Ascending aorta (tissue), 2 donors: Measurements from ENCODE around the gene NPIPA7. TPM values are rescaled to one million over a fixed set of nuclear protein-coding genes. Genes with fewer than 3 reads are reported as not detected.
"Not testable (repeated sequence)": the region's sequence is repeated elsewhere in the genome, so short reads cannot be mapped to it uniquely, and the experiment has no call there.

Experiments
- DNase-seq, 2 donors: peaks; one replicate each; pipeline ENCODE4 v3.0.0-alpha.2; 2019; ENCODE audit warnings: low spot score in 2 of 2
- H3K27ac ChIP-seq, 2 donors: fragments of 200-600 bp; sonication (generic); one replicate each; pipeline ENCODE4 v1.5.1; 2016 to 2017; ENCODE audit warnings: mild to moderate bottlenecking in 1 of 2
- H3K27me3 ChIP-seq: fragments of 200-600 bp; sonication (generic); one replicate; pipeline ENCODE4 v1.5.1; 2017
- H3K36me3 ChIP-seq, 2 donors: fragments of 200-600 bp; sonication (generic); one replicate each; pipeline ENCODE4 v1.5.1; 2016
- H3K4me1 ChIP-seq, 2 donors: fragments of 200-600 bp; sonication (generic); one replicate each; pipeline ENCODE4 v1.5.1; 2016 to 2017; ENCODE audit warnings: mild to moderate bottlenecking in 1 of 2
- H3K4me3 ChIP-seq, 2 donors: fragments of 200-600 bp; sonication (generic); one replicate each; pipeline ENCODE4 v1.5.1; 2016 to 2017; ENCODE audit warnings: mild to moderate bottlenecking in 1 of 2
- H3K9me3 ChIP-seq, 2 donors: fragments of 200-600 bp; sonication (generic); one replicate each; pipeline ENCODE4 v1.5.1; 2016
- intact Hi-C: fragments of 100-400 bp; cut with DNase I; formaldehyde crosslinking; loops from one replicate; pipeline ENCODE4 v1.15.1; 2023
- total RNA-seq: library from RNA; depleted of rRNA; stranded (reverse); fragments of >200 nt; gene quantifications from one replicate; pipeline ENCODE4 v1.1.0, GENCODE V29; 2016

The NPIPA7 gene
- total RNA-seq, 1 donor from 2014 or later: not detected

GRCh38 chr16:16399685-16400084 lies 20.7 kb downstream of the NPIPA7 start:
- H3K27me3 ChIP-seq, H3K9me3 ChIP-seq, H3K36me3 ChIP-seq, H3K4me3 ChIP-seq, intact Hi-C loops, DNase-seq, H3K4me1 ChIP-seq, H3K27ac ChIP-seq: not testable (repeated sequence)

DNA sequence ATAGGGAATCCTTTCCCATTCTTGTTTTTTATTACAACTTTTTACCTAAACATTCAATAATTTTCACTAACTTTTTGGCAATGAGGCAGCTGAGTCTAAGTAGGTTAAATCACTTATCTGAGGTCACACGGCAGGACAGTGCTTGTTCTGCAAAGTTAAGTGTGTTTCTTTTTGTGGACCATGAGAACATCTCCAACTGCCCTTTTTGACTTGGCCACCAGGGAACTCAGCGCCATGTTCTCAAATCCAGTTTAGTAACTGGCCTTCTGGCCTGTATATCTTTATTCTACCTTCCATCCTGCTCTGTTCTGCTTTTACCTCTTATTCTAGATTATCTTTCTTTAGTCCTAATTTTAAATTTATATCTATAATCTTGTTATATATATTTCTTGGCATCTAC lies 23.4 kb downstream of the NPIPA7 start:
- H3K4me1 ChIP-seq, H3K4me3 ChIP-seq, DNase-seq, H3K27me3 ChIP-seq, H3K27ac ChIP-seq, H3K9me3 ChIP-seq, intact Hi-C loops, H3K36me3 ChIP-seq: not testable (repeated sequence)

DNA sequence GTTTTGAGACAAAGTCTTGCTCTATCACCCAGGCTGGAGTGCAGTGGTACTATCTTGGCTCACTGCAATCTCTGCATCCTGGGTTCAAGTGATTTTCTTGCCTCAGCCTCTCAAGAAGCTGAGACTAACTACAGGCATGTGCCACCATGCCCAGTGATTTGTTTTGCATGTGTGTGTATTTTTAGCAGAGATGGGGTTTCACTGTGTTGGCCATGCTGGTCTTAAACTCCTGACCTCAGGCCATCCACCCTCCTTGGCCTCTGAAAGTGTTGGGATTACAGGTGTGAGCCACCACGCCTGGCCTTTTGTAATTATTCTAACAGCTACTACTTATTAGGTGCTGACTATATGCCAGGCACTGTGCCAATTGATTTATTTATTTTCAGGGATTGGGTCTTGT lies 25.3 kb downstream of the NPIPA7 start:
- H3K36me3 ChIP-seq, H3K27ac ChIP-seq, H3K9me3 ChIP-seq, H3K27me3 ChIP-seq, H3K4me3 ChIP-seq, DNase-seq, H3K4me1 ChIP-seq, intact Hi-C loops: not testable (repeated sequence)

DNA sequence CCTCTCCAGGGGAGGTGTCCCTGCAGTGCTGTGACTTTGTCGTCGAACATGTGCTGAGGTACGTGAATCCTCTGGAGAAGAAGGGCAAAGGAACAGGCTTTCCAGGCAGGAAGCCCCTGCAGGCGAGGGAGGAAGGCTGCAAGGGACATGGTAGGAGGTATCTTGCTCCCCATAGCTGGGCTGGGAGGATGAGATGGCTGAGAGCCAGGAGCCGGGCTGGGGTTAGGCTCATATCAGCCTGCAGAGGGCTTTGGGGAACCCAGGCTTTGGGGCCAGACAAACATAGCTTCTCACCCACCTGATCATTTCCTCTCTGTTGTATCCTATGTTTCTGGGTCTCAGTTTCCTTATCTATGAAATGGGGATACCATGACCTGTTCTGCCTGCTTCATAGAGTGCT lies 26.5 kb downstream of the NPIPA7 start:
- H3K4me1 ChIP-seq, intact Hi-C loops, DNase-seq, H3K4me3 ChIP-seq, H3K36me3 ChIP-seq, H3K27ac ChIP-seq, H3K9me3 ChIP-seq, H3K27me3 ChIP-seq: not testable (repeated sequence)

GRCh38 chr16:16408430-16408829 lies 29.5 kb downstream of the NPIPA7 start:
- DNase-seq, H3K27me3 ChIP-seq, H3K4me3 ChIP-seq, H3K36me3 ChIP-seq, intact Hi-C loops, H3K9me3 ChIP-seq, H3K27ac ChIP-seq, H3K4me1 ChIP-seq: not testable (repeated sequence)

DNA sequence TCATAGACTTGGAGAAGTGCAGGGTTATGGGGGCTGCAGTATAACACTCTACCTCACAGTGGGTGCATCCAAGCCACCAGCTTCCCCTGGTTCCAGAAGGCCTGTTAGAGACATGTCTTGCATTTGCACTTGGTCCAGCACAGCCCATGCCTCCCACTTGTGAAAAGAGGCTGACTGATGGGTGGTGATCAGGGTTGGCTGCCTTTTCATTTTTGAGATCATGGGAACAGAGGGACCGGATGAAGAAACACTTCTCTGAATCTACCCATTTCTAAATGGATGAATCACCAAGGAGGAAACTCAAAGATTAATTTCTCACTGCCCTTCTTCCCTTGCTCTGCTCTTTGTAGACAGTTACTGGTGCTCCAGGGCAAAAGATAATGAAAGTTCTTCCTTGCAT lies 34.8 kb downstream of the NPIPA7 start:
- H3K27me3 ChIP-seq, DNase-seq, H3K27ac ChIP-seq, H3K9me3 ChIP-seq, H3K4me1 ChIP-seq, intact Hi-C loops, H3K4me3 ChIP-seq, H3K36me3 ChIP-seq: not testable (repeated sequence)

- H3K27me3 ChIP-seq, H3K27ac ChIP-seq, DNase-seq, H3K36me3 ChIP-seq, H3K4me3 ChIP-seq, H3K9me3 ChIP-seq, H3K4me1 ChIP-seq, intact Hi-C loops: not testable (repeated sequence)
These were observed 38.1 kb downstream of the NPIPA7 start for GRCh38 chr16:16417071-16417470.

DNA sequence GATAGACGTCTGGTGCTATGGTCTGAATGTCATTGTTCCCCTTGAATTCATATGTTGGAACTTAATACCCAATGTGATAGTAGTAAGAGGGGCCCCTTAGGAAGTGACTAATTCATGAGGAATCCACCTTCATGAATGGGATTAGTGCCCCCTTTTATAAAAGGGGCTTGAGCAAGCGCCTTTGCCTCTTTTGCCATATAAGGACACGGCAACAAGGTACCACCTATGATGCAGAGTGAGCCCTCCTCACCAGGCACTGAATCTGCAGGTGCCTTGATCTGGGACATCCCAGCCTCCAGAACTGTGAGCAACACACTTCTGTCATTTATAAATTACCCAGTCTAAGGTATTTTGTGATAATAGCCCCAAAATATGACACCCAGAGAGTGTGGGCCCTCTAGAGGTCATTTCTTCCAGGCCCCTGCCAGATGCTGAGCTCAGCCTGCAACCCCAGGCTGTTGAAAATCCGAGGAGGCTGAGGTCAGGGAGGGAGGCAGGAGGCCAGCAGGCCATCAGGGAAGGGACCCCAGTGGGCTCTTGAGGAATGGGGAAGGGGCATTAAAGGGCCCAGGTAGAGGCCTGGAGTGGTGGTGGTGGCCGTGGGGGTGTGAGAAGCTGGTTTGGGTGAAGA lies 39.1 kb downstream of the NPIPA7 start:
- H3K27me3 ChIP-seq, H3K4me1 ChIP-seq, H3K36me3 ChIP-seq, H3K9me3 ChIP-seq, H3K4me3 ChIP-seq, DNase-seq, H3K27ac ChIP-seq, intact Hi-C loops: not testable (repeated sequence)

- H3K36me3 ChIP-seq, intact Hi-C loops, H3K9me3 ChIP-seq, H3K27ac ChIP-seq, H3K4me1 ChIP-seq, H3K4me3 ChIP-seq, H3K27me3 ChIP-seq, DNase-seq: not testable (repeated sequence)
These were observed 41.6 kb downstream of the NPIPA7 start for GRCh38 chr16:16420515-16420914.

- H3K27ac ChIP-seq, DNase-seq, H3K27me3 ChIP-seq, H3K4me1 ChIP-seq, intact Hi-C loops, H3K4me3 ChIP-seq, H3K36me3 ChIP-seq, H3K9me3 ChIP-seq: not testable (repeated sequence)
These were observed 46.2 kb downstream of the NPIPA7 start for GRCh38 chr16:16425146-16425545.

- H3K9me3 ChIP-seq, H3K4me1 ChIP-seq, DNase-seq, H3K27me3 ChIP-seq, H3K36me3 ChIP-seq, H3K27ac ChIP-seq, H3K4me3 ChIP-seq, intact Hi-C loops: not testable (repeated sequence)
These were observed 52.2 kb downstream of the NPIPA7 start for GRCh38 chr16:16431135-16431534.

- intact Hi-C loops, H3K4me3 ChIP-seq, H3K27me3 ChIP-seq, H3K36me3 ChIP-seq, H3K27ac ChIP-seq, DNase-seq, H3K9me3 ChIP-seq, H3K4me1 ChIP-seq: not testable (repeated sequence)
These were observed 55.8 kb downstream of the NPIPA7 start for GRCh38 chr16:16434711-16435110.

DNA sequence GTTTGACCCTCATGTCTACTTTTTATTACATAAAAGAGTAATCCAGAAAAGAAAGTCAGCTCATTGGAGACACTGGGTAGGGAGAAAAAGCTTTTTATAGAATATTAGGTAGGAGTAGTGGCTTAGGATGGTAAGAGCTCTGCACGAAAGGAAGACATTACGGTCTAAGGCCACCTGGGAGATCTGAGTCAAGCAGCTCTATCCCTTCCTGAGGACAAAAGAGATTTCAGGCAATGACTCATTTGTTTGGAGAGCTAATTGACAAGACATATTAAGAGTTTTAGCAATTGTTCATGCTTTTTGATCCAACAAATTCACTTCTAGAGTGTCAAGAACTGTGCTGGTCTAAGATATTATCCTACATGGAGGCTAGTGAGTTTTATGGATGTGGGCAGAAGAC lies 62.5 kb downstream of the NPIPA7 start:
- H3K4me1 ChIP-seq, H3K9me3 ChIP-seq, H3K4me3 ChIP-seq, intact Hi-C loops, H3K27me3 ChIP-seq, H3K36me3 ChIP-seq, DNase-seq, H3K27ac ChIP-seq: not testable (repeated sequence)
